Fibroblast of lung (primary cell): ENCODE results near the gene LAMC3.

Experiments
- CTCF ChIP-seq, 2 donors: IDR thresholded peaks in 1 of 2; conservative IDR thresholded peaks in 1 of 2; 1 replicate in 1 of 2; 2 replicates in 1 of 2; pipeline ENCODE4 v1.5.1; 2011 to 2012; ENCODE audit warnings: low read length in 2 of 2, control low read depth in 1 of 2, inconsistent platforms in 1 of 2, low read depth in 1 of 2, mild to moderate bottlenecking in 1 of 2
- EZH2 ChIP-seq: IDR thresholded peaks from 2 replicates; pipeline ENCODE4 v1.5.1; 2012; ENCODE audit warnings: low read length, control low read depth, mild to moderate bottlenecking; ENCODE audit errors: missing control alignments

GRCh38 chr9:131112374-131113154 is 103.6 kb downstream of the LAMC3 start:
- TF ChIP-seq CTCF (conservative IDR thresholded peaks at IDR 0.05 in 1 of 2, IDR thresholded peaks at IDR 0.05 in 1 of 2; ENCODE audit: low read depth in 1 of 2, low read length in 2 of 2), result no peak
- no peak for TF ChIP-seq EZH2
